Tibial artery (tissue), 4 donors: ENCODE data around the gene JAKMIP2.

Experiments used
- DNase-seq, 2 donors: peaks; one replicate each; pipeline ENCODE4 v3.0.0-alpha.2; 2019
- H3K27ac ChIP-seq, 2 donors: fragments of 200-600 bp; sonication (generic) in 1 of 2; 1 replicate in 1 of 2; 2 replicates in 1 of 2; pipeline ENCODE4 v1.5.1; 2018 to 2019; ENCODE audit warnings: mild to moderate bottlenecking in 1 of 2
- H3K27me3 ChIP-seq, 2 donors: fragments of 200-600 bp; sonication (generic) in 1 of 2; one replicate each; pipeline versions ENCODE4 v1.5.1 to v1.6.0; 2016 to 2019
- H3K36me3 ChIP-seq, 3 donors: fragments of 200-600 bp; sonication (generic) in 2 of 3; one replicate each; pipeline ENCODE4 v1.5.1; 2016 to 2019; ENCODE audit warnings: mild to moderate bottlenecking in 2 of 3
- H3K4me1 ChIP-seq, 4 donors: fragments of 200-600 bp; sonication (generic) in 2 of 4; 1 replicate in 3 of 4; 2 replicates in 1 of 4; pipeline ENCODE4 v1.5.1; 2016 to 2019
- H3K4me3 ChIP-seq, 2 donors: fragments of 200-600 bp; sonication (generic) in 1 of 2; 1 replicate in 1 of 2; 2 replicates in 1 of 2; pipeline ENCODE4 v1.5.1; 2018 to 2019; ENCODE audit warnings: mild to moderate bottlenecking in 2 of 2
- H3K9me3 ChIP-seq, 3 donors: fragments of 200-600 bp; sonication (generic) in 1 of 3; one replicate each; pipeline ENCODE4 v1.5.1; 2016 to 2019
- CTCF ChIP-seq, 2 experiments: fragments of 200-600 bp in 1 of 2; fragments of 450-650 bp in 1 of 2; IDR thresholded peaks; one replicate each; pipeline ENCODE4 v1.5.1; 2017 to 2019; ENCODE audit warnings: antibody characterized with exemption in 2 of 2, mild to moderate bottlenecking in 1 of 2, moderate library complexity in 1 of 2
- intact Hi-C: fragments of 100-400 bp; cut with DNase I; formaldehyde crosslinking; loops from one replicate; pipeline ENCODE4 v1.15.0; 2023; ENCODE audit warnings: low total_unique reads

JAKMIP2 gene

GRCh38 chr5:147773587-147773986, 8.9 kb downstream of the JAKMIP2 start:
- DNase-seq: no peak
- Histone ChIP-seq H3K9me3 (no peaks in the 10 kb centered on the region), H3K27ac (no peak overlapping the region), H3K27me3 (no peaks in the 10 kb centered on the region), H3K36me3 (no peaks in the 10 kb centered on the region), H3K4me1 (no peaks in the 10 kb centered on the region), H3K4me3 (no peak overlapping the region)
- intact Hi-C loops: no loop called here
- no peak for TF ChIP-seq CTCF (IDR thresholded peaks at IDR 0.05)

- no peaks in the 10 kb centered on the region for H3K36me3 ChIP-seq
- intact Hi-C loops: no loop called here
- no peak for DNase-seq
Observed at GRCh38 chr5:147773139-147773538, 9.4 kb downstream of the JAKMIP2 start.

GRCh38 chr5:147767048-147767447, 15.5 kb downstream of the JAKMIP2 start:
- Histone ChIP-seq H3K4me1 (no peaks in the 10 kb centered on the region), H3K4me3 (no peak overlapping the region), H3K27ac (no peak overlapping the region), H3K9me3 (no peaks in the 10 kb centered on the region), H3K36me3 (no peaks in the 10 kb centered on the region), H3K27me3 (no peaks in the 10 kb centered on the region)
- DNase-seq: no peak
- no peak for TF ChIP-seq CTCF (IDR thresholded peaks at IDR 0.05)
- intact Hi-C loops: no loop called here

More at GRCh38 chr5:147773139-147773538, 9.4 kb downstream of the JAKMIP2 start:
- no peaks in the 10 kb centered on the region for H3K9me3 ChIP-seq
- H3K4me1 ChIP-seq: no peaks in the 10 kb centered on the region
- H3K27me3 ChIP-seq: no peaks in the 10 kb centered on the region
- H3K27ac ChIP-seq: no peak overlapping the region
- TF ChIP-seq CTCF (IDR thresholded peaks at IDR 0.05): no peak
- no peak overlapping the region for H3K4me3 ChIP-seq

GRCh38 chr5:147763791-147764525, 18.6 kb downstream of the JAKMIP2 start:
- no peak for TF ChIP-seq CTCF (IDR thresholded peaks at IDR 0.05)
- no peaks in the 10 kb centered on the region for H3K4me1 ChIP-seq
- H3K36me3 ChIP-seq: no peaks in the 10 kb centered on the region
- no peaks in the 10 kb centered on the region for H3K9me3 ChIP-seq
- H3K27ac ChIP-seq: no peak overlapping the region
- no peak for DNase-seq
- no peaks in the 10 kb centered on the region for H3K27me3 ChIP-seq
- intact Hi-C loops: no loop called here
- H3K4me3 ChIP-seq: no peak overlapping the region

GRCh38 chr5:147760086-147760875, 22.2 kb downstream of the JAKMIP2 start:
- H3K27me3 ChIP-seq: no peaks in the 10 kb centered on the region
- H3K4me1 ChIP-seq: no peaks in the 10 kb centered on the region
- intact Hi-C loops: no loop called here
- H3K9me3 ChIP-seq: no peaks in the 10 kb centered on the region
- no peak for DNase-seq
- TF ChIP-seq CTCF (IDR thresholded peaks at IDR 0.05): no peak
- no peak overlapping the region for H3K27ac ChIP-seq
- H3K36me3 ChIP-seq: no peaks in the 10 kb centered on the region
- no peak overlapping the region for H3K4me3 ChIP-seq
